ENCODE data around the gene NAV1.
A peak's percentile ranks its signal among the peaks of the same experiment; 100 is the strongest.
"Not testable (repeated sequence)": the region's sequence is repeated elsewhere in the genome, so short reads cannot be mapped to it uniquely, and the experiment has no call there.

The NAV1 gene

DNA sequence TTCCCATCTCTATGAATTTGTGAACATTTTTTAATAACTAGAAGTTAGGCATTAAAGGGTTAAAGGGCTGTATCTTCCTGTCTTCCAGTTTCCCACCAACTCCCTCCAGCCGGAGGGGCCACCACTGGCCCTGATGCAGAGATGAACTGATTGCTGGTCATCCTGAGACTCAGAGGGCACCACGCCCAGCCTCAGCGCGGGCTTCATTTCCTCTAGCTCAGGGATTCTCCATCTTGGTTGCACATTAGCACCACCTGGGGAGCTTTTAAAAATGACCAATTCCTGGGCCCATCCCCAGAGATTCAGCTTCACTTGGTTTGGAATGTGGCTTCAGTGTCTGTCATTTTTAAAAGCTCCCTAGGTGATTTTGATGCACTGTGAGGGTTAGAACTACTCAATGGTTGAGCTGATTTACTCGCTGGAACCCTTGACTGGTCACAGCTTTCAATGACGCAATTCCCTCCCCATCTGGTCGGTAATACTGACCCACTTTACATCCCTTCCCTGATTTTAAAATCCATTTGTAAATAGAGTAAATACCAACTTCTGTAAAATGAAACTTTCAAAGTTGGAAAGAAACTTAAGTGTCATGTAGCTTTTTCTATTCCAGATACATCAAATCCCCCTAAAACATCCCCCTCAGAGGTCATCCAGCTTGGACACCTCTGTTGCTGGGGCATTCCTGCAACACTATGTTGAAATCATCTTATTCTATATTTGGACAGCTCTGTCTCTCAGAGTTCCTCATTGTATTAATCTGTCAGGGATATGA lies 5.1 kb downstream of the NAV1 start:
- DNase-seq (ENCODE audit: low read depth in 2 of 3, low spot score in 1 of 3) = no peak

GRCh38 chr1:201544710-201545109 lies 5.8 kb downstream of the NAV1 start:
- no peak for DNase-seq (ENCODE audit: low read depth in 2 of 3, low spot score in 1 of 3)

- DNase-seq (ENCODE audit: low read depth in 2 of 3, low spot score in 1 of 3) = no peak
Observed at GRCh38 chr1:201545851-201546492, 7.0 kb downstream of the NAV1 start.

DNA sequence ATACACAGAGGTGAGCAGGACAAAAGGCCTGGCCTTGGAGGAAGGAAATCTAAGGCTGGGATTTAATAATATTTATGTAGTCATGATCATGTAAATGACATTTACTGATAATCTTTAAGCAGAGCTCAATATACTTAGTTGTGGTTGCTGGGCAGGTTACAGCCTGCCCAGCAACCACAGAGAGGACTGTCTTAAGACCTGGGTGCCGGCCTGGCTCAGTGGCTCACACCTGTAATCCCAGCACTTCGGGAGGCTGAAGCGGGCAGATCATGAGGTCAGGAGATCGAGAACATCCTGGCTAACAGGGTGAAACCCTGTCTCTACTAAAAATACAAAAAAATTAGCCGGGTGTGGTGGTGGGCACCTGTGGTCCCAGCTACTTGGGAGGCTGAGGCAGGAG lies 10.6 kb downstream of the NAV1 start:
- not testable (repeated sequence) for DNase-seq (ENCODE audit: low read depth in 2 of 3, low spot score in 1 of 3)

DNA sequence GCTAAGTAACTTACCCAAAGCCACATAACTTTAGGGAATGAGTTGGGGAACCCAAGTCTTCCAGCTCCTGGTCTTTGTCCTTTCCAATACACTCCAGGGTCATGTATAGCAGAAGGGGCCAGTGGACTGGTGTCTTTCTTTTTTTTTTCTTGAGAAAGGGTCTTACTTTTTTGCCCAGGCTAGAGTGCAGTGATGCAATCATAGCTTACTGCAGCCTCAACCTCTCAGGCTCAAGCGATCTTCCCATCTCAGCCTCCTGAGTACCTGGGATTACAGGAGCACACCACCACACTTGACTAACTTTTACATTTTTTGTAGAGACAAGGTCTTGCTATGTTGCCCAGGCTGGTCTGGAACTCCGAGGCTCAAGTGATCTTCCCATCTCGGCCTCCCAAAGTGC lies 12.2 kb downstream of the NAV1 start:
- no peak for DNase-seq (ENCODE audit: low read depth in 2 of 3, low spot score in 1 of 3)

DNA sequence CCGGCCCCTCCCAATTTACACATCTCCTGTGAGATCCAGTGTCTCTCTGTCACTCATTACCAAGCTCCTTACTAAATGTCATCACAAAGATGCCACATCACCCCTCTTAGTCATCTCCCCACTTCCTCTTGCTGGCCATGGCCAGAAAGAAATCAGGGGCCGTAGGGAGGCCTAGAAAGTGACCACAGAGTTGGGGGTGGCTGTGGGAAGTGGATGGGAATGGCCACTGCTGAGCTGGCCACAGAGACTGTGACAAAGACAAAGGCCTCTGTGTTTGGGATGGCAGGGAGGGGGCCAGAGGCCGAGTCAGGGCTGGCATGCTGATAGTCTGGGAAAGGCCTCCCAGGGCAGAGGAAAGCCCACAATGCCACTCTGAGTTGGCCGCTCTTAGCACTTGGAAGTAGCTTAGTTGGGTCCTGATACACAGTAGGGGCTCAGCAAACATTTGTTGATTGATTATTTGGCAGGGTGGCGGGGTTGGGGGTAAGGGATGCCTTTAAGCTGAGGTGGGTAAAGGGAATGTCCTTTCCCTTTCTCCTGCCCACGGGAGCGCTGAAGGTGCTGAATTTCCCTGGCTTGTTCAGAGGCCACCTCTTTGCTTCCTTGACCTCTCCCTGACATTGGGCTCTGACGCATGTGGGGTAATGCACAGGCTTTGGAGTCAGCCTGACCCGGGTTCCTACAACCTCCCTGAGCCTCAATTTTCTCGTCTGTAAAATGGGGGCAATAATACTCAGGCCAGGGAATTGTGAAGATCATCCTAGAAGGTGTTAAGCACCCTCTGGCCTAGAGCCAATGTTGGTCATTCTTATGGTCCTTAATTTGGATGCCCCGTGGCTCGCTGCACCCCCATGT lies 13.2 kb downstream of the NAV1 start:
- no peak for DNase-seq (ENCODE audit: low read depth in 2 of 3, low spot score in 1 of 3)

- DNase-seq (ENCODE audit: low read depth in 2 of 3, low spot score in 1 of 3) = no peak
Observed at GRCh38 chr1:201552941-201553351, 14.0 kb downstream of the NAV1 start.

DNA sequence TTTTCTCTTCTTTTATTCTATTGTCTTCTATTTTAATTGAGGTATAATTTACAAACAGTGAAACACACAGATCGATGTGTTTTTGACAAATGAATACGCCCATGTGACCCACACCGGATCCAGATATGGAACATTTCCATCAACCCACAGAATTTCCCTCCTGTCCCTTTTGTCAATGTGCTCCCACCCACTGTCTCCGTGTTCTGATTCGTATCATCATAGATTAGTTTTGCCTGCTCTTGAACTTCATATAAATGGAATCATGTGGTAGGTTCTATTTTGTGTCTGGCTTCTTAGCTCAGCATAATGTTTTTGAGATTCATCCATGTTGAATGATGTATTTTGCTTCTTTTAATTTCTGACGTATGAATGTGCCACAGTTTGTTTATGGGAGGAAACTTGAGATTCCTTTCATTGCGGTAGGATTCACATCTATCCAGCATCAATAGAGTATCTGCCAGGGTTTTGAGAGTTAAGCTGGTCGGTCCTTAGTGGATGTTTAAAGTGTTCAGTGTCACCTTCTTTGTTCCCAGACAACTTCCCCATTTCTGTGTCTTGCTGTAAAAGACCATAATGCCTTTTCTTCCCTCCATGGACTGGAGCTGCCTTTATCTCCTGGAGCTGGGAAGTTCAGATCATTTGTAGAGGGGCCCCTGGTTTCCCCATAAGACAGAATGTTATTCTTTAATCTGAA lies 14.7 kb downstream of the NAV1 start:
- no peak for DNase-seq (ENCODE audit: low read depth in 2 of 3, low spot score in 1 of 3)

DNA sequence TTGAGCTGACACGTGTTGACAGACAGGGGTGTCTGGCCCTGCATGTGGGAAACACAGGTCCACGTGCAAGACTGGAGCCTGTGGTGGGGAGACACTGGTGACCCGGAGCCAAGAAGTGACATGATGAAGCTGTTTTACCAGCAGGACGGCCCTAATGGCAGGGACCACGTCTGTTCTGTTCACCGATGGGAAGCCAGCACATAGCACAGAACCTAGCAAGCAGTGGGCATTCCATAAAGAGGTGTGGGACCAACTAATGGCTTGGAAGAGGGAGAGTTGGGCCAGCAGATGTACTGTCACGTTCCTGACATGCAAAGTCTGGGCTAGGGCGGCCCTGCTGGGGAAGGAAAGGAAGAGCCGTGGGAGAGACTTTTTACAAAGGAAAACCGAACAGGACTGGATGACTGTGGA lies 15.3 kb downstream of the NAV1 start:
- DNase-seq (ENCODE audit: low read depth in 2 of 3, low spot score in 1 of 3) = no peak

- no peak for DNase-seq (ENCODE audit: low read depth in 2 of 3, low spot score in 1 of 3)
Observed at GRCh38 chr1:201554789-201555592, 16.1 kb downstream of the NAV1 start.

DNA sequence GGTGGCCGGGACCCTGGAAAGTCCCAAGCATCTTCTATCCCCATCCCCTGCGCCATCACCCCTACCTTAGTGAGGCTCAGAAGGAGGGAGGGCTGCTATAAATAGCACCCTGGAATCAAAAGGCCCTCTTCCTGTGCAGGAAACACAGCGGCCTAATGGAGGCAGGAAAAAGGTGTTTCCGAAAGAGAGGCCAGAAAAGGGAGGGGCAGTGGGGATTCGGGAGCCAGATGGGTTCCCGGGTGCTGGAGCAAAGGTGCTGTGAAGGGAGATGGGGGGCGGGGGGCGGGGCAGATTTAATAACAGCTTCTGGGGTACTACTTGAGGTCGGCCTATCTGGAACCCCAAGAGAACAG lies 16.6 kb downstream of the NAV1 start:
- DNase-seq (ENCODE audit: low read depth in 2 of 3, low spot score in 1 of 3) = no peak

GRCh38 chr1:201556841-201557571 lies 18.1 kb downstream of the NAV1 start:
- no peak for DNase-seq (ENCODE audit: low read depth in 2 of 3, low spot score in 1 of 3)

DNA sequence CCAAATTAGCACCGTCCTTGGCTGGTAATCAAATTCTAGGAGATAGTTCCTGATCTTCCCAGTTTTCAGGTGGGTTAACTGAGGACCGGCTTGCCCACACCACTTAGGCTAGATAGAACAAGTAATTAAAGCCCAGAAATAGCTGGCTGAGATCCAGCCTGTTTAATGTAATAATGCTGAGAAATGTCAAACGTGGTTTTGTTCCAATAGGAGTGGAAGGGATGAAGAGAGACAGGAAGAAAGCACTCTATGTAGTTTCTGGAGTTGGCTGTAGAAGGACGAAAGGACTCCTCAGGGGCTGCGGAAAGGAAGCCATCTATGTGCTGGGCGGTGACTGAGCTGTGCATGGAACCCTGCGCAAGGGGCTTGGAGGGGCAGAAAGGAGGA lies 18.6 kb downstream of the NAV1 start:
- DNase-seq (ENCODE audit: low read depth in 2 of 3, low spot score in 1 of 3) = no peak

DNA sequence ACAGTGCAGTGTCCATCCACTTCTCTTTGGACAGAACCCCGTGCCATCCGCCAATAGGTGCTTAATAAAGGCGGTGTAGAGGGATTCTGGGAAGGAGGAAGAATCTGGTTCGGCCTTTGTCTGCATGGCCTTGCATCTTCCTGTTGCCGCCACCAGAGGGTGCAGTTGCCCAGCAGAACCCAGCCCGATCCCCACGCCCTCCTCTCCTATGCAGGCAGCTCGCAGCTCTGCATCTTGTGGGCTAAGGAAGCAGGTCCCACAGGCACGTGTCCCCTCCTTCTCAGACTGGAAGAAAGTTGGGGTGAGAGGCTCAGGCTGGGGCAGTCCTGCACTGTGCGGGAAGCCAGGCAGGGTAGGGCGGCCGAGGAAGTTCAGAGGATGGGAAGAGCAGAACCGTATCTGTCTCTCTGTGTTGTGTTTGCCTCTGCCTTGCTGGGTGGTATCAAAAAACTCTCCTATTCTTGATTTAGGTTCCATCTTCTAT lies 20.8 kb downstream of the NAV1 start:
- DNase-seq (ENCODE audit: low read depth in 2 of 3, low spot score in 1 of 3) = peak; percentile 46 to 61 (median 53)

GRCh38 chr1:201560328-201561194 lies 21.6 kb downstream of the NAV1 start:
- no peak for DNase-seq (ENCODE audit: low read depth in 2 of 3, low spot score in 1 of 3)

- DNase-seq (ENCODE audit: low read depth in 2 of 3, low spot score in 1 of 3) = no peak
Observed at GRCh38 chr1:201561195-201561564, 22.3 kb downstream of the NAV1 start.

DNA sequence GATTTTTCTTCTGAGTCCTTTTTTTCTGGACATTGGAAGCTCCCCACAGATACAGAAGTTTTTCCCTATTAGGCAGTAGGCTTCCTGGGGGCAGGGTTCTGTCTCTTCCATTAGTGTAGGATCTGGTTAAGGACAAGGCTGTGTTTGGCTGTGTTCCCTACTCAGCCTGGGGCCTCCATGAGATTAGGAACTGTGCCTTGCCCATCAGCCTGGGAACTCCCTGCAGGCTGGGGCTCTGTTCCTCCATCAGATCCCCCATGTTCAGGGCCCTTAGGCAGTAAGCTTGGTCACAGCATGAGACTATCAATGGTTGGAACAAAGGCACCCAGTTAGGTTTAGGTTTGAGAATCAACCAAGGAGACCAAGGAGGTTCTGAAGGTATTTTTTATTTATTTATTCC lies 22.7 kb downstream of the NAV1 start:
- no peak for DNase-seq (ENCODE audit: low read depth in 2 of 3, low spot score in 1 of 3)

GRCh38 chr1:201562257-201562656 lies 23.3 kb downstream of the NAV1 start:
- DNase-seq (ENCODE audit: low read depth in 2 of 3, low spot score in 1 of 3) = no peak

All from stimulated activated CD4-positive, alpha-beta T cell treated with anti-CD3 and anti-CD28 coated beads, Interleukin-12 subunit alpha, Interleukin-12 subunit beta, amount 100 ng/mL, for 48 hours (primary cell).